Gastroesophageal sphincter (tissue), 3 donors: Measurements from ENCODE around the gene DUSP16.

Experiments used
- POLR2A ChIP-seq, 2 donors: fragments of 450-650 bp; IDR thresholded peaks; one replicate each; pipeline ENCODE4 v1.6.1; 2017; ENCODE audit warnings: antibody characterized with exemption in 2 of 2, mild to moderate bottlenecking in 2 of 2, moderate library complexity in 1 of 2
- POLR2AphosphoS5 ChIP-seq: sonication (generic); formaldehyde crosslinking; IDR thresholded peaks from one replicate; pipeline ENCODE4 v1.6.1; 2017; ENCODE audit warnings: antibody characterized with exemption
- TF ChIP-seq, protein P1 (sequence below), 4 experiments: fragments of 200-600 bp in 2 of 4; fragments of 450-650 bp in 2 of 4; sonication (generic) in 1 of 4; IDR thresholded peaks; one replicate each; pipeline ENCODE4 v1.5.1; 2017 to 2019; ENCODE audit warnings: antibody characterized with exemption in 4 of 4, mild to moderate bottlenecking in 2 of 4, moderate library complexity in 2 of 4

GRCh38 chr12:12450043-12450471, 112.6 kb downstream of the DUSP16 start:
- no peak for TF ChIP-seq POLR2AphosphoS5
- TF ChIP-seq, protein P1, sequence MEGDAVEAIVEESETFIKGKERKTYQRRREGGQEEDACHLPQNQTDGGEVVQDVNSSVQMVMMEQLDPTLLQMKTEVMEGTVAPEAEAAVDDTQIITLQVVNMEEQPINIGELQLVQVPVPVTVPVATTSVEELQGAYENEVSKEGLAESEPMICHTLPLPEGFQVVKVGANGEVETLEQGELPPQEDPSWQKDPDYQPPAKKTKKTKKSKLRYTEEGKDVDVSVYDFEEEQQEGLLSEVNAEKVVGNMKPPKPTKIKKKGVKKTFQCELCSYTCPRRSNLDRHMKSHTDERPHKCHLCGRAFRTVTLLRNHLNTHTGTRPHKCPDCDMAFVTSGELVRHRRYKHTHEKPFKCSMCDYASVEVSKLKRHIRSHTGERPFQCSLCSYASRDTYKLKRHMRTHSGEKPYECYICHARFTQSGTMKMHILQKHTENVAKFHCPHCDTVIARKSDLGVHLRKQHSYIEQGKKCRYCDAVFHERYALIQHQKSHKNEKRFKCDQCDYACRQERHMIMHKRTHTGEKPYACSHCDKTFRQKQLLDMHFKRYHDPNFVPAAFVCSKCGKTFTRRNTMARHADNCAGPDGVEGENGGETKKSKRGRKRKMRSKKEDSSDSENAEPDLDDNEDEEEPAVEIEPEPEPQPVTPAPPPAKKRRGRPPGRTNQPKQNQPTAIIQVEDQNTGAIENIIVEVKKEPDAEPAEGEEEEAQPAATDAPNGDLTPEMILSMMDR (IDR thresholded peaks at IDR 0.05), result no peak
- no peak for TF ChIP-seq POLR2A (IDR thresholded peaks at IDR 0.05)
